Embryonic facial prominence (tissue), 1 donor: Measurements from ENCODE around the gene RTEL1.

Source experiments
- DNase-seq: peaks from one replicate; pipeline ENCODE4 v3.0.0-alpha.2; 2016; ENCODE audit errors: extremely low spot score

The RTEL1 gene

DNA sequence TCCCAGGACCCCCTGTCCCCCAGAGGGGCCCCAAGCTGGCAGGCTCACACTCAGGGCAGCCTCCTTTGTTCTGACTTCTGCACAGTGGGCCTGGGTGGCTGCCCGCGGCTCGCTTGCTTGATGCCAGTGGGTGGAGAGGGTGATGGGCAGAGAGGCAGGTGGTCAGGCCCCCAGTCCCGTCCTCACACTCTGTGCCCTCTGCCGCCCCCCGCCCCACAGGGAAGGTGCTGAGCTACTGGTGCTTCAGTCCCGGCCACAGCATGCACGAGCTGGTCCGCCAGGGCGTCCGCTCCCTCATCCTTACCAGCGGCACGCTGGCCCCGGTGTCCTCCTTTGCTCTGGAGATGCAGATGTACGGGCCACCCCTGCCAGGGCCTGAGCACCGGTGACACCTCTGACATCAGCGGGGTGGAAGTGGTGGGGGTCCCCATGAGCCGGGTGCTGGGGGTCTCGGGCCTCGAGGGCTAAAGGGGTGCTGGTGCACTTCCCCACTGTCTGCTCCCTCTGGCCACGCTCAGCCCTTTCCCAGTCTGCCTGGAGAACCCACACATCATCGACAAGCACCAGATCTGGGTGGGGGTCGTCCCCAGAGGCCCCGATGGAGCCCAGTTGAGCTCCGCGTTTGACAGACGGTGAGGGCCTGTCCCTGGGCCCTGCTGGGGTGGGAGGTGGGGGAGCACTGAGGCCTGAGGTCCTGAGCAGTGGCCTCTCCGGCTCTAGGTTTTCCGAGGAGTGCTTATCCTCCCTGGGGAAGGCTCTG lies 29.5 kb downstream of the RTEL1 start:
- DNase-seq = no peak

- DNase-seq = no peak
Observed at GRCh38 chr20:63688228-63689045, 30.3 kb downstream of the RTEL1 start.

GRCh38 chr20:63689046-63690002 lies 31.2 kb downstream of the RTEL1 start:
- DNase-seq = no peak

GRCh38 chr20:63690003-63690897 lies 32.1 kb downstream of the RTEL1 start:
- DNase-seq = no peak

DNA sequence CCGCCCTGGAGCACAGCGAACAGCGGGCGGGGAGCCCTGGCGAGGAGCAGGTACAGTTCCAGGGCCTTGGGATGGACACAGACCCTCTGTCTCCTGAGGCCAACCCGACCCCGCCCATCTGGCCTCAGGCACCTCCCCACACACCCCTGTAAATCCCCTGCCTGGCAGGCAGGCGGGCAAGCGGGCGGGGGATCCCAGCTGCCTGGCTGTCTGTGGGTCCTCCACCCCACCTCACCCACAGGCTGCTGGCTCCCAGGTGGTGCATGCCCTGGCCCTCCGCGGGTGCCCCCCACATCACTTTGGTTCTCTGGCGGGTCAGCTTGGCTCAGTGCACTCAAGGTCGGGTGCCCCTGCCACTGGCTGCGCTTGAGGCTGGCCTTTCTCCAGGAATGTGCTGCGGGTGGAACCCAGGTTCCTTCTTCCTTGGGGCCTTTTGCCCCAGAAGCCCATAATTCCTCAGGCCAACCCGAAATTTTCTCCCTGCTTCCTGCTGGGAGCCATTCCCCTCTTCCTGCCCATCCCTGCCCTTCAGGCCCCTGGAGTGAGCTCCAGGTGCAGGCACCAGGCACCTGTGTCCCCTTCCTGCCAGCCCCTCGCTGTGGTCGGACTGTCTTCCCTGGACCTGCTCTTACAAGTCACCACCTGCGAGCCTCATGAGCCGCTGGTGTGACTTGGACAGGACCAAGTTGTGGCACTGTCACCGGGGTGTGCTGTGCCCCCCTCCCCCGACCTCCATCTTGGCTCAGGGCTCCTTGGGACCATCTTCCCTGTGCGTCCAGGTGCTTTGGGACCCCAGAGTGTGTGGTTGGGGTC lies 33.0 kb downstream of the RTEL1 start:
- no peak for DNase-seq

DNA sequence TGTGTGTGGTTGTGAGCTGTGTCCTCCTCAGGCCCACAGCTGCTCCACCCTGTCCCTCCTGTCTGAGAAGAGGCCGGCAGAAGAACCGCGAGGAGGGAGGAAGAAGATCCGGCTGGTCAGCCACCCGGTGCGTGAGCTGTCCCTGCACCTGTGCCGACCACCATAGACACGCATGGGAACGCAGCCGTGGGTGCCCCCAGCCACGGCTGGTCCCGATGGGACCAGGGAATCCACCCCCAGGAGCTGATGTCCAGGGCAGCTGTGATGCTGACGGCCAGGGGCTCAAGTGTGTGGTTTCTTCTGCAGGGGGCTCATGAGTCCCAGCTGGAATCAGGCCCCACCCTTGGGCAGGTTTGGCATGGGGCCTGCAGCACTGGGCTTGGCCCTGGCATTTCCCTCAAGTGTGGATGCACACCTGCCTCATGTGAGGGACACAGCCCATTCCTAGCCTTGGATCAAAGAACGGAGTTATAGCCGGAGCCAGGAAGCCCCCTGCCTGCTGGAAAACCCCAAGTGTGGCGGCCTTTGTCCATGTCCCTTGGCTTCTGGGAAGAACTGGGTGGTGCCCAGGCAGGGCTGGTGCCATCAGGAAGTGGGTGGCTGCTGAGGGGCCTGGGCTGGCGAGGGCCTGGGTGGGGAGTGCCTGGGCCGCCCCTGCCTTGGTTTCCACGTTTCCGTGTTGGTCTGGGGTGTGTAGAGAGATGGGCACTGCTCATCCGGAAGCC lies 33.8 kb downstream of the RTEL1 start:
- DNase-seq = no peak

DNA sequence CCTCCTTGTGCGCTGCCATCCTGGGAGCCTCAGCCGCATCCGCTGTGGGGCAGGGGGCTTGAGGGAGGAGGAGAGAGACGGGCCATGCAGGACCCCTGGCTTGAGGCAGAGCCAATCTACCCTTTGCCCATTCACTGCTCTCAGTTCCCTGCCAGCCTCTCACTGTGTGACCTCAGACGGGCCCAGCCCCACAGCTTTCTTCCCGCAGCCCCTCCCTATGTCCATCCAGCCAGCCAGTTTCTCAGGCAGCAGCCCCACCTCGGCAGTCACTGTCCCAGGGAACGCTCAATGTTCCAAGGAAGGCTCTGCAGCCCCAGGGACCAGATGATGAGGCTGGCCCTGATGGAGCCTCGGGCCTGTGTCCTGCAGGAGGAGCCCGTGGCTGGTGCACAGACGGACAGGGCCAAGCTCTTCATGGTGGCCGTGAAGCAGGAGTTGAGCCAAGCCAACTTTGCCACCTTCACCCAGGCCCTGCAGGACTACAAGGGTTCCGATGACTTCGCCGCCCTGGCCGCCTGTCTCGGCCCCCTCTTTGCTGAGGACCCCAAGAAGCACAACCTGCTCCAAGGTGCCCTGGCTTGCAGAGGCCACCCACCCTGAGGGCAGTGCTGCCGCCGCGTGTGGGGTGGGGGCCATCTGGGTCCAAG lies 34.4 kb downstream of the RTEL1 start:
- DNase-seq = no peak

DNA sequence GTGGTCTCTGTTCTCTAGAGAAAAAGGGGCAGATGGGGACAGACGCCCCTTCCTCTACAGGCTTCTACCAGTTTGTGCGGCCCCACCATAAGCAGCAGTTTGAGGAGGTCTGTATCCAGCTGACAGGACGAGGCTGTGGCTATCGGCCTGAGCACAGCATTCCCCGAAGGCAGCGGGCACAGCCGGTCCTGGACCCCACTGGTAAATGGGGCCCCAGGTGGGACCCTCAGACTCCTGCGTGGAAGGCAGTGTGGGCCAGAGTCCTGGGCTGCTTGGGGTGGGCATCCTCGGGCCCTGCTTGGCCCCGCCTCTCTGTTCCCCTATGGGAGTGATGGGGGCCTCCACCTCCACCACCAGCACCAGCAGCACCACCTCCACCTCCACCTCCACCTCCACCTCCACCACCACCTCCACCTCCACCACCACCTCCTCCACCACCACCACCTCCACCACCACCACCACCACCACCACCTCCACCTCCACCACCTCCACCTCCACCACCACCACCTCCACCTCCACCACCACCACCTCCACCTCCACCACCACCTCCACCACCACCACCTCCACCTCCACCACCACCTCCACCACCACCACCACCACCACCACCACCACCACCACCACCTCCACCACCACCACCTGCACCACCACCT lies 35.1 kb downstream of the RTEL1 start:
- DNase-seq = no peak

GRCh38 chr20:63693733-63694583 lies 35.8 kb downstream of the RTEL1 start:
- no peak for DNase-seq

DNA sequence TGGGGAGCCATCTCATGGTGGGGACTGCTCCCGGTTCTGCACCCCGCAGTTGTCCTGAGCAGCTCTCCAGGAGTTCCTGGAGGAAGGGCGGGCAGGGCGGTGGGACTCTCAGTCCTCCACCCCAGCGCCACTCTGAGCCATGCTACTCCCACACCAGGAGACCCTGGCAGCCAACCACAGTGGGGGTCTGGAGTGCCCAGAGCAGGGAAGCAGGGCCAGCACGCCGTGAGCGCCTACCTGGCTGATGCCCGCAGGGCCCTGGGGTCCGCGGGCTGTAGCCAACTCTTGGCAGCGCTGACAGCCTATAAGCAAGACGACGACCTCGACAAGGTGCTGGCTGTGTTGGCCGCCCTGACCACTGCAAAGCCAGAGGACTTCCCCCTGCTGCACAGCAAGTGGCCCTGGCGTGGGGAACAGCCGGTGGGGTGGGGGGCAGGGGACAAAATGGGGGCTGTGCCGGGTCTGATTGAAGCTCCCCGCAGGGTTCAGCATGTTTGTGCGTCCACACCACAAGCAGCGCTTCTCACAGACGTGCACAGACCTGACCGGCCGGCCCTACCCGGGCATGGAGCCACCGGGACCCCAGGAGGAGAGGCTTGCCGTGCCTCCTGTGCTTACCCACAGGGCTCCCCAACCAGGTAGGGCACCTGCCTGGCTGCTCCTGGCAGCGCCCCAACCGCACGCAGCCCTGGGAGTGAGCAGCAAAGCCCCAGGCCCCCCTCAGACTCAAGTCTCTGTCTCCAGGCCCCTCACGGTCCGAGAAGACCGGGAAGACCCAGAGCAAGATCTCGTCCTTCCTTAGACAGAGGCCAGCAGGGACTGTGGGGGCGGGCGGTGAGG lies 36.7 kb downstream of the RTEL1 start:
- no peak for DNase-seq

- DNase-seq = no peak
Observed at GRCh38 chr20:63695424-63696305, 37.6 kb downstream of the RTEL1 start.

DNA sequence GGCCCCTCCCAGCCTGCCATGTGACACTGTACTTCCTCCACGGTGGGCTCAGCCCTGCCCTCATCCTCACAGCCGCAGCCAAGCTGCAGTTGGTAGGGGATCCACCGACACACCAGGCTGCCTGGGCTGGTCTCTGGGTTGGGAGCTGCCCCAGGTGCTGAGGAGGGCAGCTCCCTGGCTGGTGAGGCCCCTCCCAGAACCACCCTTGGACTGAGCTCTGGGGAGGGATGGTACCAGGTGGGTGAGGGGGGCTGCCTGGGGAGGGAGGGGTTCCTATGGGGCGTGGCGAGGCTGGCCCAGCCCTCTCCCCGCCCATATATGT lies 38.2 kb downstream of the RTEL1 start:
- no peak for DNase-seq

DNA sequence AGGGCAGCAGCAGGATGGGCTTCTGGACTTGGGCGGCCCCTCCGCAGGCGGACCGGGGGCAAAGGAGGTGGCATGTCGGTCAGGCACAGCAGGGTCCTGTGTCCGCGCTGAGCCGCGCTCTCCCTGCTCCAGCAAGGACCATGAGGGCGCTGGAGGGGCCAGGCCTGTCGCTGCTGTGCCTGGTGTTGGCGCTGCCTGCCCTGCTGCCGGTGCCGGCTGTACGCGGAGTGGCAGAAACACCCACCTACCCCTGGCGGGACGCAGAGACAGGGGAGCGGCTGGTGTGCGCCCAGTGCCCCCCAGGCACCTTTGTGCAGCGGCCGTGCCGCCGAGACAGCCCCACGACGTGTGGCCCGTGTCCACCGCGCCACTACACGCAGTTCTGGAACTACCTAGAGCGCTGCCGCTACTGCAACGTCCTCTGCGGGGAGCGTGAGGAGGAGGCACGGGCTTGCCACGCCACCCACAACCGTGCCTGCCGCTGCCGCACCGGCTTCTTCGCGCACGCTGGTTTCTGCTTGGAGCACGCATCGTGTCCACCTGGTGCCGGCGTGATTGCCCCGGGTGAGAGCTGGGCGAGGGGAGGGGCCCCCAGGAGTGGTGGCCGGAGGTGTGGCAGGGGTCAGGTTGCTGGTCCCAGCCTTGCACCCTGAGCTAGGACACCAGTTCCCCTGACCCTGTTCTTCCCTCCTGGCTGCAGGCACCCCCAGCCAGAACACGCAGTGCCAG lies 38.7 kb downstream of the RTEL1 start, which contains the start of gene TNFRSF6B:
Gene TNFRSF6B, plus strand, starts transcription at position 25 of the 729 bp plus-strand sequence. Its CDS starts 116 bp downstream, at position 141.
- DNase-seq = no peak

DNA sequence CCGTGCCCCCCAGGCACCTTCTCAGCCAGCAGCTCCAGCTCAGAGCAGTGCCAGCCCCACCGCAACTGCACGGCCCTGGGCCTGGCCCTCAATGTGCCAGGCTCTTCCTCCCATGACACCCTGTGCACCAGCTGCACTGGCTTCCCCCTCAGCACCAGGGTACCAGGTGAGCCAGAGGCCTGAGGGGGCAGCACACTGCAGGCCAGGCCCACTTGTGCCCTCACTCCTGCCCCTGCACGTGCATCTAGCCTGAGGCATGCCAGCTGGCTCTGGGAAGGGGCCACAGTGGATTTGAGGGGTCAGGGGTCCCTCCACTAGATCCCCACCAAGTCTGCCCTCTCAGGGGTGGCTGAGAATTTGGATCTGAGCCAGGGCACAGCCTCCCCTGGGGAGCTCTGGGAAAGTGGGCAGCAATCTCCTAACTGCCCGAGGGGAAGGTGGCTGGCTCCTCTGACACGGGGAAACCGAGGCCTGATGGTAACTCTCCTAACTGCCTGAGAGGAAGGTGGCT lies 39.3 kb downstream of the RTEL1 start:
- no peak for DNase-seq
